ENCODE data around the gene MMP2.

Gene MMP2

GRCh38 chr16:55469821-55470532 lies 9.0 kb upstream of the MMP2 start:
- no peak for DNase-seq

GRCh38 chr16:55470533-55471371 lies 8.2 kb upstream of the MMP2 start:
- DNase-seq: no peak

GRCh38 chr16:55471448-55472097 lies 7.4 kb upstream of the MMP2 start:
- DNase-seq: no peak

GRCh38 chr16:55473587-55473986 lies 5.4 kb upstream of the MMP2 start:
- DNase-seq: no peak

GRCh38 chr16:55474821-55475220 lies 4.2 kb upstream of the MMP2 start:
- DNase-seq: no peak

GRCh38 chr16:55475919-55476318 lies 3.1 kb upstream of the MMP2 start:
- DNase-seq: no peak

- no peak for DNase-seq
Measured at GRCh38 chr16:55476625-55477533, 2.1 kb upstream of the MMP2 start.

- DNase-seq: no peak
Measured at GRCh38 chr16:55477736-55478135, 1.3 kb upstream of the MMP2 start.

GRCh38 chr16:55479430-55480140 lies 587 bp downstream of the MMP2 start:
- DNase-seq: no peak

- no peak for DNase-seq
Measured at GRCh38 chr16:55480228-55480655, 1.2 kb downstream of the MMP2 start.

GRCh38 chr16:55481023-55481422 lies 2.0 kb downstream of the MMP2 start:
- DNase-seq: no peak

- DNase-seq: no peak
Measured at GRCh38 chr16:55482056-55482455, 3.1 kb downstream of the MMP2 start.

- DNase-seq: no peak
Measured at GRCh38 chr16:55487048-55487803, 8.2 kb downstream of the MMP2 start.

GRCh38 chr16:55488306-55488705 lies 9.3 kb downstream of the MMP2 start:
- DNase-seq: no peak

GRCh38 chr16:55489119-55489955 lies 10.3 kb downstream of the MMP2 start:
- DNase-seq: no peak

- no peak for DNase-seq
Measured at GRCh38 chr16:55489956-55490265, 10.9 kb downstream of the MMP2 start.

GRCh38 chr16:55490301-55490700 lies 11.3 kb downstream of the MMP2 start:
- DNase-seq: no peak

- DNase-seq: no peak
Measured at GRCh38 chr16:55491691-55492090, 12.7 kb downstream of the MMP2 start.

GRCh38 chr16:55492756-55493380 lies 13.9 kb downstream of the MMP2 start:
- no peak for DNase-seq

- DNase-seq: peak; percentile 26
Measured at GRCh38 chr16:55494994-55495421, 16.0 kb downstream of the MMP2 start.
